Astrocyte of the hippocampus (primary cell): ENCODE measurements around the gene PDLIM7.
A peak's percentile ranks its signal among the peaks of the same experiment; 100 is the strongest.

Experiments
- DNase-seq: peaks from one replicate; pipeline ENCODE4 v3.0.0; 2011; ENCODE audit warnings: low read depth, low spot score

Gene PDLIM7

GRCh38 chr5:177524941-177525655 is 27.7 kb upstream of the PDLIM7 start:
- no peak for DNase-seq

GRCh38 chr5:177524539-177524900 is 27.1 kb upstream of the PDLIM7 start:
- no peak for DNase-seq

- DNase-seq: no peak
Measured at GRCh38 chr5:177523711-177524538, 26.5 kb upstream of the PDLIM7 start.

- DNase-seq: no peak
Measured at GRCh38 chr5:177520916-177521513, 23.6 kb upstream of the PDLIM7 start.

- no peak for DNase-seq
Measured at GRCh38 chr5:177520271-177520670, 22.9 kb upstream of the PDLIM7 start.

- no peak for DNase-seq
Measured at GRCh38 chr5:177519463-177520235, 22.2 kb upstream of the PDLIM7 start.

GRCh38 chr5:177516601-177517568 is 19.5 kb upstream of the PDLIM7 start, which contains the start of gene DDX41:
Gene DDX41, minus strand, starts transcription at chr5:177516961. Its CDS starts 16 bp downstream, at chr5:177516945.
- peak; percentile 99 for DNase-seq

GRCh38 chr5:177515580-177515979 is 18.2 kb upstream of the PDLIM7 start:
- no peak for DNase-seq

- no peak for DNase-seq
Measured at GRCh38 chr5:177514541-177514940, 17.1 kb upstream of the PDLIM7 start.

- DNase-seq: no peak
Measured at GRCh38 chr5:177513500-177513899, 16.1 kb upstream of the PDLIM7 start.

GRCh38 chr5:177512736-177513380 is 15.5 kb upstream of the PDLIM7 start:
- DNase-seq: no peak

- no peak for DNase-seq
Measured at GRCh38 chr5:177511796-177512675, 14.6 kb upstream of the PDLIM7 start.

- no peak for DNase-seq
Measured at GRCh38 chr5:177511181-177511580, 13.8 kb upstream of the PDLIM7 start.

- DNase-seq: no peak
Measured at GRCh38 chr5:177510567-177511053, 13.2 kb upstream of the PDLIM7 start.

GRCh38 chr5:177509991-177510566 is 12.7 kb upstream of the PDLIM7 start:
- DNase-seq: no peak

GRCh38 chr5:177509381-177509951 is 12.1 kb upstream of the PDLIM7 start, which contains the start of gene DOK3:
Gene DOK3, minus strand, starts transcription at chr5:177509826. Its CDS starts 286 bp downstream, at chr5:177509540.
- no peak for DNase-seq

- no peak for DNase-seq
Measured at GRCh38 chr5:177508837-177509236, 11.4 kb upstream of the PDLIM7 start.

- no peak for DNase-seq
Measured at GRCh38 chr5:177508221-177508611, 10.8 kb upstream of the PDLIM7 start.
